ENCODE data around the gene STARD4.

GRCh38 chr5:111555760-111556159 is 43.4 kb upstream of the STARD4 start:
- TF ChIP-seq CTCF (conservative IDR thresholded peaks at IDR 0.05; ENCODE audit: low read length) (no peak), EZH2phosphoT487 (IDR thresholded peaks at IDR 0.05; ENCODE audit: borderline replicate concordance) (no peak)
